A549 (cell line): ENCODE measurements around the gene TEX261.
"Not testable (repeated sequence)": the region's sequence is repeated elsewhere in the genome, so short reads cannot be mapped to it uniquely, and the experiment has no call there.

Experiments
- BHLHE40 ChIP-seq: IDR thresholded peaks from 2 replicates; pipeline ENCODE4 v1.6.1; 2012; ENCODE audit warnings: low read depth, low read length, inconsistent platforms
- CBX8 ChIP-seq: fragments of 200-600 bp; sonication (generic); IDR thresholded peaks from 2 replicates; pipeline ENCODE4 v1.6.1; 2016
- EHMT2 ChIP-seq: fragments of 200-600 bp; sonication (generic); IDR thresholded peaks from 2 replicates; pipeline ENCODE4 v1.6.1; 2016; ENCODE audit warnings: antibody characterized with exemption, low read depth, mild to moderate bottlenecking, moderate library complexity
- ESRRA ChIP-seq: fragments of 150-350 bp; IDR thresholded peaks from 2 replicates; pipeline ENCODE4 v1.6.1; 2014; ENCODE audit warnings: mild to moderate bottlenecking, low read length, borderline replicate concordance
- JUNB ChIP-seq: fragments of >200 bp; sonication (Bioruptor Twin); formaldehyde crosslinking; IDR thresholded peaks from 2 replicates; pipeline ENCODE4 v1.6.1; 2016
- MYC ChIP-seq: IDR thresholded peaks from 2 replicates; pipeline ENCODE4 v1.6.1; 2012; ENCODE audit warnings: mild to moderate bottlenecking, inconsistent platforms, low read length, improper control_type of control experiment, borderline replicate concordance
- POLR2A ChIP-seq: IDR thresholded peaks from 2 replicates; pipeline ENCODE4 v1.6.1; 2012; ENCODE audit warnings: mild to moderate bottlenecking, low read length
- TF ChIP-seq, protein P1 (sequence below): fragments of >200 bp; sonication (Bioruptor Twin); formaldehyde crosslinking; IDR thresholded peaks from 3 replicates; pipeline ENCODE4 v1.5.1; 2016
- TF ChIP-seq, protein P2 (sequence below): fragments of 200-600 bp; sonication (generic); IDR thresholded peaks from 2 replicates; pipeline ENCODE4 v1.6.1; 2016; ENCODE audit warnings: antibody characterized with exemption, mild to moderate bottlenecking, moderate library complexity

DNA sequence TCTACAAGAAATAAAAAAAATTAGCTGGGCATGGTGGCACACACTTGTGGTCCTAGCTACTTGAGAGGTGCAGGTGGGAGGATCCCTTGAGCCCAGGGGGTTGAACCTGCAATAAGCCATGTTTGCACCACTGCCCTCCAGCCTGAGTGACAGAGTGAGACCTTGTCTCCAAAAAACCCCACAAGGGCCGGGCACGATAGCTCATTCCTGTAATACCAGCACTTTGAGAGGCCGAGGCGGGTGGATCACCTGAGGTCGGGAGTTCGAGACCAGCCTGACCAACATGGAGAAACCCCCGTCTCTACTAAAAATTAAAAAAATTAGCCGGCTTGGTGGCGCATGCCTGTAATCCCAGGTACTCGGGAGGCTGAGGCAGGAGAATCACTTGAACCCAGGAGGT, 5.3 kb upstream of the TEX261 start:
- TF ChIP-seq, protein P1, sequence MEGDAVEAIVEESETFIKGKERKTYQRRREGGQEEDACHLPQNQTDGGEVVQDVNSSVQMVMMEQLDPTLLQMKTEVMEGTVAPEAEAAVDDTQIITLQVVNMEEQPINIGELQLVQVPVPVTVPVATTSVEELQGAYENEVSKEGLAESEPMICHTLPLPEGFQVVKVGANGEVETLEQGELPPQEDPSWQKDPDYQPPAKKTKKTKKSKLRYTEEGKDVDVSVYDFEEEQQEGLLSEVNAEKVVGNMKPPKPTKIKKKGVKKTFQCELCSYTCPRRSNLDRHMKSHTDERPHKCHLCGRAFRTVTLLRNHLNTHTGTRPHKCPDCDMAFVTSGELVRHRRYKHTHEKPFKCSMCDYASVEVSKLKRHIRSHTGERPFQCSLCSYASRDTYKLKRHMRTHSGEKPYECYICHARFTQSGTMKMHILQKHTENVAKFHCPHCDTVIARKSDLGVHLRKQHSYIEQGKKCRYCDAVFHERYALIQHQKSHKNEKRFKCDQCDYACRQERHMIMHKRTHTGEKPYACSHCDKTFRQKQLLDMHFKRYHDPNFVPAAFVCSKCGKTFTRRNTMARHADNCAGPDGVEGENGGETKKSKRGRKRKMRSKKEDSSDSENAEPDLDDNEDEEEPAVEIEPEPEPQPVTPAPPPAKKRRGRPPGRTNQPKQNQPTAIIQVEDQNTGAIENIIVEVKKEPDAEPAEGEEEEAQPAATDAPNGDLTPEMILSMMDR: not testable (repeated sequence)
- TF ChIP-seq, protein P2, sequence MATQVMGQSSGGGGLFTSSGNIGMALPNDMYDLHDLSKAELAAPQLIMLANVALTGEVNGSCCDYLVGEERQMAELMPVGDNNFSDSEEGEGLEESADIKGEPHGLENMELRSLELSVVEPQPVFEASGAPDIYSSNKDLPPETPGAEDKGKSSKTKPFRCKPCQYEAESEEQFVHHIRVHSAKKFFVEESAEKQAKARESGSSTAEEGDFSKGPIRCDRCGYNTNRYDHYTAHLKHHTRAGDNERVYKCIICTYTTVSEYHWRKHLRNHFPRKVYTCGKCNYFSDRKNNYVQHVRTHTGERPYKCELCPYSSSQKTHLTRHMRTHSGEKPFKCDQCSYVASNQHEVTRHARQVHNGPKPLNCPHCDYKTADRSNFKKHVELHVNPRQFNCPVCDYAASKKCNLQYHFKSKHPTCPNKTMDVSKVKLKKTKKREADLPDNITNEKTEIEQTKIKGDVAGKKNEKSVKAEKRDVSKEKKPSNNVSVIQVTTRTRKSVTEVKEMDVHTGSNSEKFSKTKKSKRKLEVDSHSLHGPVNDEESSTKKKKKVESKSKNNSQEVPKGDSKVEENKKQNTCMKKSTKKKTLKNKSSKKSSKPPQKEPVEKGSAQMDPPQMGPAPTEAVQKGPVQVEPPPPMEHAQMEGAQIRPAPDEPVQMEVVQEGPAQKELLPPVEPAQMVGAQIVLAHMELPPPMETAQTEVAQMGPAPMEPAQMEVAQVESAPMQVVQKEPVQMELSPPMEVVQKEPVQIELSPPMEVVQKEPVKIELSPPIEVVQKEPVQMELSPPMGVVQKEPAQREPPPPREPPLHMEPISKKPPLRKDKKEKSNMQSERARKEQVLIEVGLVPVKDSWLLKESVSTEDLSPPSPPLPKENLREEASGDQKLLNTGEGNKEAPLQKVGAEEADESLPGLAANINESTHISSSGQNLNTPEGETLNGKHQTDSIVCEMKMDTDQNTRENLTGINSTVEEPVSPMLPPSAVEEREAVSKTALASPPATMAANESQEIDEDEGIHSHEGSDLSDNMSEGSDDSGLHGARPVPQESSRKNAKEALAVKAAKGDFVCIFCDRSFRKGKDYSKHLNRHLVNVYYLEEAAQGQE: not testable (repeated sequence)
- not testable (repeated sequence) for TF ChIP-seq JUNB, CBX8, MYC, BHLHE40, EHMT2, ESRRA, POLR2A
